OCI-LY3 (cell line): ENCODE results near the gene PVALB.

Source experiments
- CTCF ChIP-seq: fragments of 200-600, 300-600 bp; sonication (generic); IDR thresholded peaks from 2 replicates; pipeline ENCODE4 v1.5.1; 2014; ENCODE audit warnings: antibody characterized with exemption, low read length, low read depth
- EZH2phosphoT487 ChIP-seq: fragments of 200-600 bp; shearing (Covaris generic); IDR thresholded peaks from 2 replicates; pipeline ENCODE4 v1.6.1; 2018; ENCODE audit warnings: antibody characterized with exemption, mixed run types, low read depth

- no peak for TF ChIP-seq CTCF
- no peak for TF ChIP-seq EZH2phosphoT487
Observed at GRCh38 chr22:36822581-36822980, 5.7 kb upstream of the PVALB start.
